Kidney (tissue), 14 donors: ENCODE results near the gene AIFM2. TPM values are rescaled to one million over a fixed set of nuclear protein-coding genes. Genes with fewer than 3 reads are reported as not detected.

Experiments used
- DNase-seq, 5 donors: peaks; one replicate each; pipeline ENCODE4 v3.0.0-alpha.2; 2013 to 2020
- FAIRE-seq: peaks from 2 replicates; lab custom pipeline; 2012; peaks lifted over from hg19 to GRCh38; lab: Jason Lieb, UNC
- H3K27ac ChIP-seq, 2 donors: one replicate each; pipeline ENCODE4 v1.7.0; 2013; ENCODE audit warnings: low read depth in 2 of 2, low read length in 2 of 2, inconsistent platforms in 1 of 2
- H3K27me3 ChIP-seq: one replicate; pipeline ENCODE4 v1.7.1; 2013; ENCODE audit warnings: low read length, inconsistent platforms; ENCODE audit not compliant: control insufficient read depth, insufficient read depth
- H3K36me3 ChIP-seq, 3 donors: one replicate each; pipeline versions ENCODE4 v1.7.0 to v1.7.1; 2013; ENCODE audit warnings: low read length in 3 of 3, control low read depth in 1 of 3, inconsistent platforms in 1 of 3; ENCODE audit not compliant: insufficient read depth in 3 of 3, control insufficient read depth in 2 of 3
- H3K4me1 ChIP-seq, 3 donors: one replicate each; pipeline versions ENCODE4 v1.7.0 to v1.7.1; 2013; ENCODE audit warnings: low read length in 3 of 3, inconsistent platforms in 1 of 3, low read depth in 1 of 3; ENCODE audit not compliant: control insufficient read depth in 2 of 3, insufficient read depth in 2 of 3
- H3K4me3 ChIP-seq, 3 donors: one replicate each; pipeline versions ENCODE4 v1.7.0 to v1.8.1; 2013; ENCODE audit warnings: low read length in 3 of 3, control low read depth in 1 of 3, inconsistent platforms in 1 of 3
- H3K9ac ChIP-seq, 3 donors: one replicate each; pipeline versions ENCODE4 v1.7.0 to v1.7.1; 2013; ENCODE audit warnings: low read length in 3 of 3, control low read depth in 1 of 3, inconsistent platforms in 1 of 3
- H3K9me3 ChIP-seq, 3 donors: one replicate each; pipeline versions ENCODE4 v1.7.0 to v1.7.1; 2013; ENCODE audit warnings: low read length in 3 of 3, control low read depth in 1 of 3, inconsistent platforms in 1 of 3; ENCODE audit not compliant: control insufficient read depth in 2 of 3, insufficient read depth in 1 of 3
- intact Hi-C: fragments of 100-400 bp; cut with DNase I; formaldehyde crosslinking; loops from one replicate; pipeline ENCODE4 v1.11.1; 2022
- polyA plus RNA-seq: library from polyadenylated mRNA; stranded (reverse); fragments of 350-450 nt; fragmentation: Illumina TruSeq; extraction: RNeasy Lipid Tissue Mini Kit (QIAGEN cat#74804); gene quantifications from one replicate; pipeline ENCODE4 v1.2.3, GENCODE V29; 2014; ENCODE audit warnings: low read depth, low replicate concordance; ENCODE audit not compliant: insufficient read depth
- total RNA-seq: library from RNA; stranded (reverse); fragmentation: NEBNext Ultra II Directional; extraction: Animal tissue kit (Norgen Biotek cat#: 25700); gene quantifications from one replicate; pipeline ENCODE4 v1.2.1, GENCODE V29; 2021
- TF ChIP-seq, protein P1 (sequence below): IDR thresholded peaks from 3 replicates; pipeline ENCODE4 v1.5.1; 2012; ENCODE audit warnings: mild to moderate bottlenecking, moderate library complexity, borderline replicate concordance; ENCODE audit not compliant: insufficient read depth; ENCODE audit errors: extremely low read depth
- donor health status: control.
- donor health status: control.
- donor health status: control.
- donor health status: control.
- donor health status: control.
- donor health status: DM: yes; HTN: yes; CAD: no.
- donor health status: Normal renal cell carcinoma (clear cell type).

AIFM2 gene
- total and polyA plus RNA-seq, 2 donors from 2014 or later, result 12.7 to 14.8 TPM

DNA sequence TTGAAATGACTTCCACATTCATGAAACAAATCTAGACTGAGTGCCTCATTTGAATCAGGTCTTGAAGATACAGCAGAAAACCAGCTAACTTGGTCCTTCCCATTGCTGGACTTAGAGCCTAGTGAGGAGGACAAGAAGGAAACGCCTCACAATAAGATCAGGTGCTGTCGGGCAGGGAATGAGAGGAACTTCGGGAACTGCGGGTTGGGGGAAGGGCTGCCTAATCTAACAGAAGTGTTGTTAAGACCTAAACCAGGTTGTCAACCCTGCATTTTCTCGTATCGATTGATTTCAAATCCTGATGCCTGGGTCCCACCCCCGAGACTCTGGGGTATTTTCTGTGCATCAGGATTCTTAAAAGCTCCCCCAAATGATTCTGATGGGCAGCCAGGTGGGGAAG lies 53.7 kb downstream of the AIFM2 start:
- no peak overlapping the region for H3K27ac ChIP-seq
- no peak for FAIRE-seq

DNA sequence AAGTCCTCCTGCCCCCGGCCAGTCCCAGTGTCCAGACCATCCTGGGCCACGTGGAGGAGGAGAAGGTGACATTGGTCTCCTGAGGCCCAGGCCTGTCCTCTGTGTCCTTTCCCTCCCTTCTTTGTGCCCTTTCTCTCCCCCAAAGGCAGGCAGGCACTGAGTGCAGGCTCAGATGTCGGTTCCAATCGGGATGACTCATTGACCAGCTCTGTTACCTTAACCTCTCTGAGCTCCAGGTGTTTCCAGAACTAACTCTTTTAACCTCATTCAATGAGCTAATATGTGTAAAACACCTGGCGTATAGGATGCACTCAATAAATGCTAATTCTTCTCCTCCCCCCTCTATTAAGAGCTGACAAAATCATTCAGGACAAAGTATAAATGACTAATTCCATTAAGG lies 54.3 kb downstream of the AIFM2 start:
- peaks cover 0 to 3% (median 0%) of the 10 kb centered on the region in 3 donors for H3K36me3 ChIP-seq
- H3K4me3 ChIP-seq, result no peak overlapping the region
- no peak overlapping the region for H3K27ac ChIP-seq
- DNase-seq, result no peak
- H3K27me3 ChIP-seq, result no peaks in the 10 kb centered on the region
- intact Hi-C loops, result no loop called here
- H3K9me3 ChIP-seq, result no peaks in the 10 kb centered on the region
- peaks cover 0 to 2% (median 0%) of the 10 kb centered on the region in 3 donors for H3K4me1 ChIP-seq
- no peak overlapping the region for H3K9ac ChIP-seq
- FAIRE-seq, result no peak
- TF ChIP-seq, protein P1, sequence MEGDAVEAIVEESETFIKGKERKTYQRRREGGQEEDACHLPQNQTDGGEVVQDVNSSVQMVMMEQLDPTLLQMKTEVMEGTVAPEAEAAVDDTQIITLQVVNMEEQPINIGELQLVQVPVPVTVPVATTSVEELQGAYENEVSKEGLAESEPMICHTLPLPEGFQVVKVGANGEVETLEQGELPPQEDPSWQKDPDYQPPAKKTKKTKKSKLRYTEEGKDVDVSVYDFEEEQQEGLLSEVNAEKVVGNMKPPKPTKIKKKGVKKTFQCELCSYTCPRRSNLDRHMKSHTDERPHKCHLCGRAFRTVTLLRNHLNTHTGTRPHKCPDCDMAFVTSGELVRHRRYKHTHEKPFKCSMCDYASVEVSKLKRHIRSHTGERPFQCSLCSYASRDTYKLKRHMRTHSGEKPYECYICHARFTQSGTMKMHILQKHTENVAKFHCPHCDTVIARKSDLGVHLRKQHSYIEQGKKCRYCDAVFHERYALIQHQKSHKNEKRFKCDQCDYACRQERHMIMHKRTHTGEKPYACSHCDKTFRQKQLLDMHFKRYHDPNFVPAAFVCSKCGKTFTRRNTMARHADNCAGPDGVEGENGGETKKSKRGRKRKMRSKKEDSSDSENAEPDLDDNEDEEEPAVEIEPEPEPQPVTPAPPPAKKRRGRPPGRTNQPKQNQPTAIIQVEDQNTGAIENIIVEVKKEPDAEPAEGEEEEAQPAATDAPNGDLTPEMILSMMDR, result no peak

More for the DNA sequence above, 53.7 kb downstream of the AIFM2 start:
- peaks cover 0 to 3% (median 0%) of the 10 kb centered on the region in 3 donors for H3K36me3 ChIP-seq
- no peak overlapping the region for H3K4me3 ChIP-seq
- no peaks in the 10 kb centered on the region for H3K27me3 ChIP-seq
- no peak for DNase-seq
- H3K9me3 ChIP-seq, result no peaks in the 10 kb centered on the region
- peaks cover 0 to 2% (median 0%) of the 10 kb centered on the region in 3 donors for H3K4me1 ChIP-seq
- intact Hi-C loops, result no loop called here
- no peak overlapping the region for H3K9ac ChIP-seq
- TF ChIP-seq, protein P1, result no peak

DNA sequence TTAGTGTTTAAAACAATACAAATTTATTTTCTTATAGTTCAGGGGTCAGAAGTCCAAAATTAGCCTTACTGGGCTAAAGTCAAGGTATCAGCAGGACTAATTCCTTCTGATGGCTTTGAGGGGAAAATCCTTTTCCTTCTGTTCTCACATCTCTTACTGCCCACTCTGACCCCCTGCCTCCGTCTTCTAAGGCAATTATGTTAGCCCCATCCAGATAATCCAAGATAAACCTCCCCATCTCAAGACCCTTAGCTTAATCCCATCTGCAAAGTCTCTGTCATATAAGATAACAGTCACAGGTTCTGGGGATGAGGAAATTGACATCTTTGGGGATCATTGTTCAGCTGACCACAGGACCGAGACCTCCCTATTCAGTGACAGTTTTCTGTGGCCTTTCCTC lies 57.7 kb downstream of the AIFM2 start:
- peaks cover 0 to 3% (median 0%) of the 10 kb centered on the region in 3 donors for H3K36me3 ChIP-seq
- DNase-seq, result no peak
- H3K27me3 ChIP-seq, result no peaks in the 10 kb centered on the region
- FAIRE-seq, result no peak
- TF ChIP-seq, protein P1, result no peak
- no peak overlapping the region for H3K27ac ChIP-seq
- H3K9me3 ChIP-seq, result no peaks in the 10 kb centered on the region
- no peak overlapping the region for H3K9ac ChIP-seq
- no peaks in the 10 kb centered on the region for H3K4me1 ChIP-seq
- H3K4me3 ChIP-seq, result no peak overlapping the region
- intact Hi-C loops, result no loop called here

DNA sequence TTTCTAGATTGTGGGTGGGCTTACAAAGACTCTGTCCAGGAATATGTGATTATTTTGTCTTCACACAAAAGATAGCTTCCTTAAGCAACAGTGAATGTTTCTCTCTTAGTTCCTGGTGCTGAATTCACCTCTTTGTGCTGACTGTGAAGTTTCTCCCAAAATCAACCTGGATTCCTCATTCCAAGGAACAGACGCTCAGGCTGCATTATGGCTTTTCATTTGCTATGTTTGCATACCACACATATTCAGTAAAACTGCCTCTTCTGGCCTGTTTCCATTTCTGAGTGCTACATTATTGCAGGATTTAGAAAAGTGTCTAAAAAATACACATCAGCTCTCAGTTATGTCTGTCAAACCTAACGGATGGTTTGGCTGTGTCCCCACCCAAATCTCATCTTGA lies 58.5 kb downstream of the AIFM2 start:
- Histone ChIP-seq H3K36me3 (peaks cover 0 to 3% (median 0%) of the 10 kb centered on the region in 3 donors), H3K27me3 (no peaks in the 10 kb centered on the region), H3K9ac (no peak overlapping the region), H3K4me3 (no peak overlapping the region), H3K27ac (no peak overlapping the region), H3K9me3 (no peaks in the 10 kb centered on the region), H3K4me1 (no peaks in the 10 kb centered on the region)
- TF ChIP-seq, protein P1, result no peak
- FAIRE-seq, result no peak
- intact Hi-C loops, result no loop called here
- DNase-seq, result no peak
